Motor neuron (in vitro differentiated cells): ENCODE data around the gene PFKM. TPM values are rescaled to one million over a fixed set of nuclear protein-coding genes. Genes with fewer than 3 reads are reported as not detected.

Source experiments
- ATAC-seq, 8 experiments: fragments of 200-7000 bp; cut with Tn5 transposase; replicated peaks in 6 of 8; 2 replicates each; pipeline ENCODE4 v1.8.0; 2021; ENCODE audit warnings: mild to moderate bottlenecking in 8 of 8, moderate library complexity in 8 of 8
- H3K27ac ChIP-seq, 2 donors: fragments of 250-450 bp; sonication (Bioruptor Pico); 2 replicates each; pipeline ENCODE4 v1.9.0; 2021; ENCODE audit warnings: antibody characterized with exemption in 2 of 2, mild to moderate bottlenecking in 2 of 2, moderate library complexity in 1 of 2
- H3K4me1 ChIP-seq, 2 donors: fragments of 250-450 bp; sonication (Bioruptor Pico); replicated peaks in 1 of 2; 2 replicates each; pipeline ENCODE4 v1.6.1; 2021; ENCODE audit warnings: antibody characterized with exemption in 2 of 2, mild to moderate bottlenecking in 2 of 2, moderate library complexity in 1 of 2
- H3K4me3 ChIP-seq, 5 donors: fragments of 250-450 bp; sonication (Bioruptor Pico); 2 replicates each; pipeline ENCODE4 v1.9.0; 2021; ENCODE audit warnings: antibody characterized with exemption in 5 of 5, mild to moderate bottlenecking in 5 of 5, moderate library complexity in 4 of 5
- WGBS, 10 experiments: fragments of 450-650 bp; shearing (Covaris generic); methylation state at CpG; one replicate each; pipeline ENCODE4 v1.0.0; 2022; 5-methylcytosine and 5-hydroxymethylcytosine counted together
- in situ Hi-C, 9 experiments: fragments of 400-800 bp; cut with MboI; loops; one replicate each; pipeline ENCODE4 v1.15.0; 2021; ENCODE audit warnings: low sequenced_read_pairs in 9 of 9, low pct_unique_long_range_greater_than_20kb in 2 of 9; ENCODE audit not compliant: unreplicated experiment in 9 of 9
- total RNA-seq, 8 experiments: library from RNA; unstranded; fragments of 300-600 nt; gene quantifications; 2 replicates each; pipeline versions ENCODE4 v1.2.3 to v1.2.4, GENCODE V29; 2022

The PFKM gene
- total RNA-seq, 8 experiments from 2014 or later, result 66.7 to 146 (median 81.6) TPM

DNA sequence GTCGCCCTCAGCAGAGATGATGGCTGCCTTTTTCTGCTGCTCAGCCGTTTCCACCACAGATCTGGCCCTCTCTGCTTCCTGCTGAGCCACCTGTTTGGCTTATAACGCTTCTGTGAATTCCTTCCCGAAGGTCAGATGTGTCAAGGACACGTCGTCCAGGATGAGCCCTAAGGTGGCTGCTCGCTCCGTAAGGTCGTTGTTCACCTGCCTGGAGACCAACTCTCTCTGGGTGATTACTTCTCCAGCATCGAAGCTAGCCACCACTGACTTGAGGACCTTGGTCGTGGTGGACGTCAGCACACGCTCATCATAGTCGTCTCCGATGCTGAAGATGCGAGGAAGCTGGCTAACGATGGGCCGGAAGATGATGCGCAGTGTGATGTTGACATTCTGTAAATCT is 49.8 kb downstream of the PFKM start:
- H3K27ac ChIP-seq, result no peak overlapping the region
- H3K4me3 ChIP-seq, result no peak overlapping the region
- WGBS, 10 experiments, result 60 to 100% (median 85%) methylated on average over 1 to 11 of the region's 19 CpGs; no CpG with 5 or more reads in 5 of the 10 experiments
- no peak for ATAC-seq
- in situ Hi-C loops, result loop anchor here in 1 of 9 experiments (10.0 kb wide), 1 partner anchor 84 kb away; no protein-coding TSS in a partner anchor
- H3K4me1 ChIP-seq, result no peaks in the 10 kb centered on the region

DNA sequence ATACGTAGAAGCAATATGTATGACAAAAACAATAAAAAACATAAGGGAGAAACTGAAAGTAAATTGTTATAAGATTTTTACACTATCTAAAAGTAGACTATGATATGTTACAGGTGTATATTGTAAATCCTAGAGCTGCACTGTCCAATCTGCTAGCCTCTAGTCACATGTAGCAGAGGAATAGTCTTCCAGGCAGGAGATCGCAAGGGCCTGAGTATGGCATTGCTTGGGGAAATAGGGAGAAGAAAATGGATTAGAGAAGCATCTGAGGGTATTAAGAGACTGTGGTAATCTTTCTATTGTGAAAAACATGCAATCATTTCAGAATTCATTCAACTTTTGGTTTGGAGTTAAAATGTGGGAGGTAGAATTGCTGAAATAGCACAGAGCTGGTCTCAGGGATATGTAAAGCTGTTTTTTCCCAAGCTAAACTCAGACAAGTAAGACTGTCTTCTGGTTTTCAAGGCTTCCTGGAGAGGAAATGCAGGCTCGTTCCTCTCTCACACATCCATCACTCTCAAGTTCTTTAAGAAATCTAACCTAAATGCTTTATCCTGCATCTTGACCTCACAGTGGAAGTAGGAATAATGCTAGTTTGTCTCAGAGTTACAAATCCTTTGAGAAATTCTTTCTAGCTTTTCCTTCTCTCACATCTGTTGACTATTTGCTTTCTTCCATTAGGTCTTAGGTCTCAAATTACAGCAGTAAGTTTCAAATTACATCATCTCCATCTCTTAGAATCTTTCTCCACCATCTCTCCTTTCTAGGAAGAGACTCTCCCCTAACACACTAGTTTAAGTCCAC is 56.7 kb downstream of the PFKM start:
- Histone ChIP-seq H3K27ac (no peak overlapping the region), H3K4me1 (peaks cover 0 to 3% of the 10 kb centered on the region in 2 donors), H3K4me3 (no peak overlapping the region)
- ATAC-seq, result peak in 3 of 8 experiments; percentile 53 to 86 (median 75)
- WGBS, 10 experiments, result 20 to 85% (median 50%) methylated on average over 1 to 3 of the region's 3 CpGs
- in situ Hi-C loops, result loop anchor here in 3 of 9 experiments (25.0 kb wide), 2 partner anchors 286 to 464 kb away; partner anchors contain the start of genes RPAP3 (in 2 of the 3) and ANP32D (in 1 of the 3)

DNA sequence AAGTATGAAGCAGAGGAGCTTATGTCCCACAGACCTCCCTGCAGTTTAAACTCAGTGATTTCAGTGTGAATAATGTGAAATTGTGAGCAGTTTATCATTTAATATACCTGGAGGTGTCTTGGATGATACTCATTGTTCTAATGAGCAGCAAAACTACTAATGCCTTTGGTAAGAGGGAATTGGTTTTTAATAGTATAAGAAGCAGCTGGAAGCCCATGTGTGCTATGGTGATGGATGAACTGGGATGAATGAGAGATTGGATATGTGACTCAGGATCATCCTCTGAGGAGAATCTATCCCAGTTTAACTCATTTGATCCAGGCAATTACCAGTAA is 57.2 kb downstream of the PFKM start:
- peak in 1 of 8 experiments; percentile 23 for ATAC-seq
- in situ Hi-C loops, result loop anchor here in 3 of 9 experiments (25.0 kb wide), 2 partner anchors 286 to 464 kb away; partner anchors contain the start of genes RPAP3 (in 2 of the 3) and ANP32D (in 1 of the 3)

DNA sequence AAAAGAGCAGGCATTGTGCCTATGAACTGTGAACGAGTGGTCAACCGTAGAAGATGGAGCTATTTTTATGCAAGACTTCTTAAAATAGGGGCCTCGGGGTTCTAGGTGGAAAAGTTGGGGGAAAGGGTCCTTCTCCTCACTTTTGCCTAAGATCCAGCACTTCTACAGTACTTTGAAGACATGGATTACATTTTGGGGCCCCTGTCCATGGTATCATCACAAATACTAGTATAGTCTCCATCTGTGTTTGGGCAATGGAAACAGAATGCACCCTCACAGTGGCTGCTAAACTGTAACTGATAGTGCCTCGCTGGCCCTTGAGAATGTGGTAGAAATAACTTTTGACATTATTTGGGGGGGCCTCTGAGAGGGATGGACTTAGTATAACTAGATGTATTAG is 58.8 kb downstream of the PFKM start:
- in situ Hi-C loops, result loop anchor here in 3 of 9 experiments (25.0 kb wide), 2 partner anchors 284 to 466 kb away; partner anchors contain the start of genes RPAP3 (in 2 of the 3) and ANP32D (in 1 of the 3)
- ATAC-seq, result no peak
- no peak overlapping the region for H3K27ac ChIP-seq
- 14 to 86% (median 60%) methylated on average over 2 to 4 of the region's 4 CpGs for WGBS, 10 experiments
- peaks cover 5 to 7% of the 10 kb centered on the region in 2 donors for H3K4me1 ChIP-seq
- no peak overlapping the region for H3K4me3 ChIP-seq

More for the DNA sequence above, 57.2 kb downstream of the PFKM start:
- Histone ChIP-seq H3K4me3 (no peak overlapping the region), H3K4me1 (peaks cover 0 to 3% of the 10 kb centered on the region in 2 donors), H3K27ac (no peak overlapping the region)

DNA sequence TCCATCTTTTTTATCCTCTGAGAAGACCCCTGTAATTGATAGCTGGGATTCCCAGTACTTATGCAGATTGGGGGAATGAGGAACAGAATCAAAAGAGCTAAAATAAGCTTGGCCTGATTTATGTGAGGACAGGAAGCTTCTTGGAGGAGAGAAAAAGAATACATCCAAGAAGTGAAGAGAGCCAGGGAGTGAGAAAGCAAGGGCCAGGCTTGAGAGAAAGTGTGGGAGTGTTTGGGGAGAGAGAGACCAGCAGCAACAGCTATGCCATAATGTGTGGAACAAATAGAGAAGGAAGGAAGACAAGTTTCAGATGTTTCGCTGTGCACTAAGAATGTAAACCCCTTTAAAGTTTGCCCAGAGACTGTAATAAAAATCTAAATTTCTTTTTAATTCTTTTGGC is 60.3 kb downstream of the PFKM start:
- ATAC-seq, result no peak
- in situ Hi-C loops, result loop anchor here in 3 of 9 experiments (25.0 kb wide), 2 partner anchors 283 to 467 kb away; partner anchors contain the start of genes RPAP3 (in 2 of the 3) and ANP32D (in 1 of the 3)

DNA sequence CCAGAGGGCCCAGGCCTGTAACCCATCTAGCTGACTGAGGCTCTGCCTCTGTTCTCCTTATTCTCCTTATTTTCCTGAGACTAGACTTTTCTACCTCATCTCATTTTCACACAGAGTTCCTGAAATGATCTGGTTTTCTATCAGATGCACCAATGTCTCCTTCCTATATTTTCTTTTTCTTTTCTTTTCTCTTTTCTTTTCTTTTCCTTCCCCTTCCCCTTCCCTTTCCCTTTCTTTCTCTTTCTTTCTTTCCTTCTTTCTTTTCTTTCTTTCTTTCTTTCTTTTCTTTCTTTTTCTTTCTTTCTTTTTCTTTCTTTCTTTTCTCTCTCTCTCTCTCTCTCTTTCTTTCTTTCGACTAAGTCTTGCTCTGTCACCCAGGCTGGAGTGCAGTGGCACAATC is 61.3 kb downstream of the PFKM start:
- no peak for ATAC-seq
- WGBS, 10 experiments, result 10 to 100% (median 68%) methylated on average over 1 of the region's 1 CpG; no CpG with 5 or more reads in 1 of the 10 experiments
- Histone ChIP-seq H3K4me1 (peaks cover 6 to 7% of the 10 kb centered on the region in 2 donors), H3K27ac (no peak overlapping the region), H3K4me3 (no peak overlapping the region)
- in situ Hi-C loops, result loop anchor here in 3 of 9 experiments (25.0 kb wide), 2 partner anchors 282 to 468 kb away; partner anchors contain the start of genes RPAP3 (in 2 of the 3) and ANP32D (in 1 of the 3)

More for the DNA sequence above, 60.3 kb downstream of the PFKM start:
- WGBS, 10 experiments, result 14 to 100% (median 92%) methylated on average over 1 of the region's 1 CpG; no CpG with 5 or more reads in 1 of the 10 experiments
- no peak overlapping the region for H3K27ac ChIP-seq
- peaks cover 5 to 7% of the 10 kb centered on the region in 2 donors for H3K4me1 ChIP-seq
- H3K4me3 ChIP-seq, result no peak overlapping the region

DNA sequence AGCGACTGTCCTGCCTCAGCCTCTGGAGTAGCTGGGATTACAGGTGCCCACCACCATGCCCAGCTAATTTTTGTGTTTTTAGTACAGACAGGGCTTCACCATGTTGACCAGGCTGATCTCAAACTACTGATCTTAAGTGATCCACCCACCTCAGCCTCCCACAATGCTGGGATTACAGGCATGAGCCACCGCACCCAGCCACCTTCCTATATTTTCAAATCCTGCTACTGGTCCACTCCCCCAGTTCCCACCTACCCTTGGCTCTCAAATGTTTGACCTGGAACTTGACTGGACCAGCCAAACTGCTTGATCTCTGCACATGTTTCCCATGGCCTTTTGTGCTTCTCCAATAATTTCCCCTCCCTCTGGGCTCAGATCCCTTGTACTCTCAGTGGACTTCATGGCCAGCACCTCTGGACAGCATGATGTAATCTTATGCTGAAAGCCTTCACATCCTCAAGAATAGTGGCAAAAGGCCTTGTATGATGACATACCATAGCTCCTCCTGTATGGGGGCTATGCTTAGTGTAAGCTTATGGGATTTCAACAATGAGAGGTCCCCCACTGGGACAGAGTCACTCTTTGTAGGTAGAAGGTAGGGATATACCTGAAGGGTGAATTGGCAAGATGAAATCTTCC is 61.8 kb downstream of the PFKM start:
- Histone ChIP-seq H3K4me3 (no peak overlapping the region), H3K27ac (no peak overlapping the region), H3K4me1 (peaks cover 9 to 11% of the 10 kb centered on the region in 2 donors)
- in situ Hi-C loops, result loop anchor here in 3 of 9 experiments (25.0 kb wide), 2 partner anchors 281 to 469 kb away; partner anchors contain the start of genes RPAP3 (in 2 of the 3) and ANP32D (in 1 of the 3)
- ATAC-seq, result no peak
- WGBS, 10 experiments, result 45 to 100% (median 91%) methylated on average over 1 to 2 of the region's 2 CpGs; no CpG with 5 or more reads in 2 of the 10 experiments

DNA sequence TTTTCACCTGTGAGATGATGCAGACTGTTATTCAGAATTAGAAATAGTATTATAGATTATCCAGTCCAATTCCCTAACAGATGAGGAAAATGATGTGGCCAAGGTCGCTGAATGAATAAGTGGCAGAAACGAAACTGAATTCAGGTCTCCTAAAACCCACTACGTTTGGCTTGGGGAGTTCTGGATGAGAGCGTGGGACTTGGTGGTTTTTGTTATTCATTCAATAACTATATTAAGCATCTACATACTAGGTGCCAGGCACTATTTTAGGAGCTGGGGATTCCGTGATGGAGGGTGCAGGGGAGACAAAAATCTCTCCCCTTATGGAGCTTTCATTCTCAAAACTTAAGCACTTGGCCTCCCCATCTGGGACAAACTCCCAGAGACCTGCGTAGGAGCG is 63.5 kb downstream of the PFKM start:
- whole genome bisulfite sequencing, 10 experiments, result 0 to 67% (median 5%) methylated on average over 1 to 7 of the region's 7 CpGs; no CpG with 5 or more reads in 3 of the 10 experiments
- Histone ChIP-seq H3K4me1 (peaks cover 13 to 14% of the 10 kb centered on the region in 2 donors), H3K4me3 (peak overlapping the region; percentile 56 to 98 (median 86)), H3K27ac (peak overlapping the region; percentile 60 to 90)
- ATAC-seq, result no peak
- in situ Hi-C loops, result loop anchor here in 3 of 9 experiments (25.0 kb wide), 2 partner anchors 280 to 470 kb away; partner anchors contain the start of genes RPAP3 (in 2 of the 3) and ANP32D (in 1 of the 3)

DNA sequence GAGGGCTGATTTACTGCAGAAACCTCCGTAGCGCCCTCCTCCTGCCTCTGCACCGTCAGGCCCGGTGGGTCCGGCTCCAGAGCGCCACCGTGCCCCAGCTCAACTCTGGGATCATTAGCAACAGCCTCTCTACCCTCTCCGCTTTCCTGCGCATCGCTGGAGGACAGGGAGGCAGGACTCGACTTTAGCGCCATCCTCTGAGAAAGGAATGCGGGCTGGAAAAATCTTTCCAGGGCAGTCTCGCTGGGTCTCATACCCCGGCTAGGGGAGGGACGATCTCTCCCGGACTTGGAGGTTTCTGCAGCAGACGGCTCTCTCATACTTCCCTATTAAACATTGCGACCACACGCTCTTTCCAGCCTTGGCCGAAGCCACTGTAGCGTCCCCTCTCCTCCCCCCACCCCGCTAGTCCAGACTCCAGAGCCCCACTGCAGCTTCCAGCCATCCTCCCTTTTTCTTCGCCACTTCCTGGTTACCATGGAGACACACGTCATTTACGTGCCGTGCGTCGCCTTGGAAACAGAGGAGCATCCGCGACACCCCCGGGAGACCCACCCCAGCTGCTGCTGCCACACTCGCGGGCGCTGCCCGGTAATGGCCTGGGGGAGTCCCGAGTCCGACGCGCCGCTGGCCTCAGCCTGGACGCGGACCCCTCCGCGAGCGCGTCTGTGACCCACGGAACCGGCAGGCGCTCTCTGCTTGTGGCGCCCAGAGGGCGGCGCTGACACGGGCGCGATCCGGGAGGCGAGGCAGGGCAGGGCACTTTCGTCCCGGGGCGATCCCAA is 64.1 kb downstream of the PFKM start, which contains the start of gene CCDC184:
Gene CCDC184, plus strand, starts transcription at position 554 of the 785 bp plus-strand sequence. CDS start 479 bp downstream, outside the sequence.
- WGBS, 10 experiments, result 0 to 1% (median 0%) methylated on average over 3 to 15 of the region's 61 CpGs; no CpG with 5 or more reads in 5 of the 10 experiments
- Histone ChIP-seq H3K4me3 (peak within 1 kb of the TSS; percentile 56 to 98 (median 86)), H3K4me1 (peaks cover 13 to 14% of the 10 kb centered on the region in 2 donors), H3K27ac (peak within 1 kb of the TSS; percentile 60 to 90)
- peak; percentile 61 to 86 (median 83) for ATAC-seq
- in situ Hi-C loops, result loop anchor here in 3 of 9 experiments (25.0 kb wide), 2 partner anchors 279 to 471 kb away; partner anchors contain the start of genes RPAP3 (in 2 of the 3) and ANP32D (in 1 of the 3)

DNA sequence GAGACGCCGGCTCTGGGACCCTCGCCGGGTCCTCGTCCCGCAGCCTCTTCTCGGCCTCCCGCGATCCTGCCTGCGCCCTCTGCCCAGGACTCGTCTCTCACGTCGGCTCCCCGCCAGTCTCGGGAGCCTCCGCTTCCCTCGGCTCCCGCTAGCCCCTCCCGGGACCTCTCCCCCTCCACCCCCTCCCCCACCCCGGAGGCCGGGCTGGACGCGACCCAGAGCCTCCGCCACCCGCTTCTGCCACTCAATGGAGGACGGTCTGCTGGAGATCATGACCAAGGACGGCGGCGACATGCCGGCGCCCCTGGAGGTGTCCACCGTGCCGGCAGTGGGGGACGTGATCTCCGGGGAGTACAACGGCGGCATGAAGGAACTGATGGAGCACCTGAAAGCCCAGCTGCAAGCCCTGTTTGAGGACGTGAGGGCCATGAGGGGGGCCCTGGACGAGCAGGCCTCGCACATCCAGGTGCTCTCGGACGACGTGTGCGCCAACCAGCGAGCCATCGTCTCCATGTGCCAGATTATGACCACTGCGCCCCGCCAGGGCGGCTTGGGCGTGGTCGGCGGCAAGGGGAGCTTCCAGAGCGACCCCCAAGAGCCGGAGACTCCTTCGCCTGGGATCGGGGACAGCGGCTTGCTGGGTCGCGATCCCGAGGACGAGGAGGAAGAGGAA is 64.8 kb downstream of the PFKM start:
- peaks cover 13 to 14% of the 10 kb centered on the region in 2 donors for H3K4me1 ChIP-seq
- in situ Hi-C loops, result loop anchor here in 3 of 9 experiments (25.0 kb wide), 2 partner anchors 278 to 472 kb away; partner anchors contain the start of genes RPAP3 (in 2 of the 3) and ANP32D (in 1 of the 3)
- peak in 5 of 8 experiments; percentile 15 to 35 (median 27) for ATAC-seq
- 0 to 1% (median 0%) methylated on average over 2 to 12 of the region's 61 CpGs; no CpG with 5 or more reads in 7 of the 10 experiments for WGBS, 10 experiments
- H3K4me3 ChIP-seq, result peak overlapping the region; percentile 56 to 98 (median 86)
- peak overlapping the region; percentile 9 to 90 for H3K27ac ChIP-seq

DNA sequence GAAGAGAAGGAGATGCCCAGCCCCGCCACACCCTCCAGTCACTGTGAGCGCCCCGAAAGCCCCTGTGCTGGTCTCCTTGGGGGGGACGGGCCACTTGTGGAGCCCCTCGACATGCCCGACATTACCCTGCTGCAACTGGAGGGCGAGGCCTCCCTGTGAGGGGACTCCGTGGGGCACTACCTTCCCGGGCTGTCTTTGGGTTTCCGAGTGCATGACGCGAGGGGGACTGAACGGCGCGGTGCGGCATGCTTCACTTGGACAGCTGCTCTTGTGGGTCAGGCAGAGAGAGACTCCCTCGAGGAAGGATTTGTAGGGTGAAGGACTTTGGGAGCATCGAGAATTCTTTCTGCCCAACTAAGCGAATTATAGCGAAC is 65.4 kb downstream of the PFKM start:
- peak in 2 of 8 experiments; percentile 1 to 2 for ATAC-seq
- Histone ChIP-seq H3K4me3 (peak overlapping the region; percentile 56 to 98 (median 86)), H3K27ac (peak overlapping the region; percentile 9 to 90), H3K4me1 (peaks cover 14 to 16% of the 10 kb centered on the region in 2 donors)
- WGBS, 10 experiments, result 0 to 13% (median 0%) methylated on average over 2 to 11 of the region's 20 CpGs; no CpG with 5 or more reads in 4 of the 10 experiments
- in situ Hi-C loops, result loop anchor here in 3 of 9 experiments (25.0 kb wide), 2 partner anchors 278 to 472 kb away; partner anchors contain the start of genes RPAP3 (in 2 of the 3) and ANP32D (in 1 of the 3)
